ENCODE measurements around the gene CDH23.

CDH23 gene

DNA sequence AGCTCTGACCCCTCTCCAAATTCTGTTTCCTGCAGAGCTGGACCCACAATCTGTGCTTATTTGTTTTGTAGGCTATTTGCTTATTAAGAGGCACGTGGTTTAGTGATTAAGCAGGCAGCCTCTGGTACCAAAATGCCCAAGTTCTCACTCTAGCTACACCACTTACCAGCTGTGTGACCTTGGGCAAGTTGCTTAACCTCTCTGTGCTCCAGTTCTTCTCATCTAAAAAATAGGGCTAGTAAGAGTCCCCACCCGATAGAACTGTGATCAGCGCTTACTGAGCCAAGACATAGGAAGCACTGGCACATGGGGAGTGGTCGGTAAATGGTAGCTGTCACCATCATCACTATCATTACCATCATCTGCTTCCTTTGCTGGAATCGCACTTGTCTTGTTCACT, 302.0 kb downstream of the CDH23 start:
- Histone ChIP-seq H3K9me3 (ENCODE audit: insufficient read depth, low read length) (no peaks in the 10 kb centered on the region), H3K36me3 (ENCODE audit: insufficient read depth, insufficient read length, low read length) (no peaks in the 10 kb centered on the region), H3K9ac (ENCODE audit: insufficient read length, low read depth) (no peak overlapping the region), H3K4me3 (ENCODE audit: insufficient read length, low read depth) (no peak overlapping the region), H3K27me3 (ENCODE audit: insufficient read depth, insufficient read length) (no peaks in the 10 kb centered on the region), H3K4me1 (ENCODE audit: insufficient read depth, insufficient read length) (peaks cover 10% of the 10 kb centered on the region)
- no peak for DNase-seq (ENCODE audit: low read depth, low spot score)
- TF ChIP-seq YY1 (IDR thresholded peaks at IDR 0.05; ENCODE audit: insufficient read depth, insufficient read length) (no peak), SUZ12 (IDR thresholded peaks at IDR 0.05; ENCODE audit: extremely low read depth, insufficient read depth, insufficient read length) (no peak), ZNF274 (IDR thresholded peaks at IDR 0.05; ENCODE audit: low read depth, low read length) (no peak)

DNA sequence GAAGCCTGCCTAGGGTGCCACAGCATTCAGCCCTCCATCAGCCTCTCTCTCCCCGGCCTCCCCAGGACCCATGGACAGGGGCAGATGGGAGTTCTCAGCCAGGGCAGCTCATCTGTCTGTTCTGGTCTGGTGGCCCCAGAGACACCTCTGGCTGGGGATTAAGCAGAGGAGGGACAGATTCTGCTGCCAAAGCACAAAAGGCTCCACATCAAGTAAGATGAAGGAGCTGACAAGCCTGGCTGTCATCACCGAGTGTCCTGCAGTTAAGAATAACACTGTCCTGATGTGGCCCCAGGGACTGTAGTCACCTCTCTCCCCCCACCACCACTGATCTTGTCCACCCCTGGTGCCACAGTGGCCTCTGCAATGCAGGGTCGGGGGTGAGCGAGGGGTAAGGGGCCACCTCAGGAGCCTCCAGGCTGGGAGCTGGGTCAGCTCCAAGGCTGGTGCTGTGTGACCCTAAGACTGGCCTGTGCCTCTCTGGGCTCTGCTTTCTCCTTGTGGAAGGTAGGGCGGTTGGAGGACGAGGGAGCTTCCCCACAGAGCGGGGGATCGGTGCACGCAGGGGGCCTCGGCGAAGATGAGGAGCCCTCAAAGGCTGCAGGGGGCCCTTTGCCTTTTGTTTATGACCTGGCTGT, 304.1 kb downstream of the CDH23 start:
- Histone ChIP-seq H3K4me3 (ENCODE audit: insufficient read length, low read depth) (no peak overlapping the region), H3K9ac (ENCODE audit: insufficient read length, low read depth) (no peak overlapping the region), H3K9me3 (ENCODE audit: insufficient read depth, low read length) (no peaks in the 10 kb centered on the region), H3K27me3 (ENCODE audit: insufficient read depth, insufficient read length) (no peaks in the 10 kb centered on the region), H3K4me1 (ENCODE audit: insufficient read depth, insufficient read length) (peaks cover 10% of the 10 kb centered on the region), H3K36me3 (ENCODE audit: insufficient read depth, insufficient read length, low read length) (no peaks in the 10 kb centered on the region)
- TF ChIP-seq YY1 (IDR thresholded peaks at IDR 0.05; ENCODE audit: insufficient read depth, insufficient read length) (no peak), SUZ12 (IDR thresholded peaks at IDR 0.05; ENCODE audit: extremely low read depth, insufficient read depth, insufficient read length) (no peak)
- no peak for DNase-seq (ENCODE audit: low read depth, low spot score)

DNA sequence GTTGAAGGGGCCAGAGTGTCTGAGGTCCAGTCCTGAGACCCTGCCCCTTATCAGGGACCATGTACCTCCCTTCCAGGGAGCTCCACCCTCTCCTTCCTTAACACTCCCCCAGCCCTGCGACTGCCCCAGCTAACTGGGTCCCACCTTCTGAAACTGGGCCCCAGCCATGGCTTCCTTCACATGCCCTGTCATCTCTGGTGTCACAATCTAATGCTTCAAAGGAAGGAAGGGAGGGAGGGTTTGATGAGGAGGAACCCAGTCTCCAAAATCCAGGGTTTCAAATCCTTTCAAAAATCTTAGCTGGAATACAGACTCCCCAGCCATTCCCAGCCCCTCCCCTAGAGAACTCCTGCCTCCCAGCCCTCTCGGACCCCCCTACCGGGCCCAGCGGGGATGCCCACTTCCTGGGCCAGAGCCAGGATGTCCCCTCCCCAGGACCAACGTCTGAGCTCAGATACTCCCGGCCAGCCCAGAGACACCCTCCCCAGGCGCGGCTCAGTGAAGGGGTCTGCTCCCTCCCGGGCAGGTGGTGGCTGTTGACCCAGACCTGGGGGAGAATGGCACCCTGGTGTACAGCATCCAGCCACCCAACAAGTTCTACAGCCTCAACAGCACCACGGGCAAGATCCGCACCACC, 304.9 kb downstream of the CDH23 start:
- Histone ChIP-seq H3K4me1 (ENCODE audit: insufficient read depth, insufficient read length) (peaks cover 4% of the 10 kb centered on the region), H3K4me3 (ENCODE audit: insufficient read length, low read depth) (no peak overlapping the region), H3K27me3 (ENCODE audit: insufficient read depth, insufficient read length) (no peaks in the 10 kb centered on the region), H3K9ac (ENCODE audit: insufficient read length, low read depth) (no peak overlapping the region), H3K9me3 (ENCODE audit: insufficient read depth, low read length) (no peaks in the 10 kb centered on the region), H3K36me3 (ENCODE audit: insufficient read depth, insufficient read length, low read length) (no peaks in the 10 kb centered on the region)
- DNase-seq (ENCODE audit: low read depth, low spot score) = no peak
- TF ChIP-seq ZNF274 (IDR thresholded peaks at IDR 0.05; ENCODE audit: low read depth, low read length) = no peak
- no peak for TF ChIP-seq YY1 (IDR thresholded peaks at IDR 0.05; ENCODE audit: insufficient read depth, insufficient read length)
- no peak for TF ChIP-seq SUZ12 (IDR thresholded peaks at IDR 0.05; ENCODE audit: extremely low read depth, insufficient read depth, insufficient read length)

DNA sequence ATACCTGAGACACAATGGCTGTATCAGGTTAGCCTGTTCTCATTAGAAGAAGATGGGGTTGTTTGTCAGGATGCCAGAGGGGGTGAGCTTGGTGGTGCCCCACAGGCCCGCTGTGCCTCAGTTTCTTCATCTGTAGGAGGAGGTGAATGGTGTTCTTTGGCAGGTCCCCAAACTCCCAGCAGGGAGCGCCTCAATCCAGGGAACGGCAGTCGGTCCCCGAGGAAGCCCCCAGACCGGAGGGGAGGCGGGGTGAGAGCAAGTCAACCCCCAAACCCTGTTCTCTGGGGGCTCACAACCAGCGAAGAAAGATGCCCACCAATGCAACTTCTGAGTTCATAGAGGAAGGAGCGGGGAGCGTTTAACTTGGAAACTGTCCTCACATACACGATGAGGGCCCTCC, 306.9 kb downstream of the CDH23 start:
- Histone ChIP-seq H3K4me1 (ENCODE audit: insufficient read depth, insufficient read length) (peaks cover 6% of the 10 kb centered on the region), H3K9me3 (ENCODE audit: insufficient read depth, low read length) (no peaks in the 10 kb centered on the region), H3K36me3 (ENCODE audit: insufficient read depth, insufficient read length, low read length) (no peaks in the 10 kb centered on the region), H3K4me3 (ENCODE audit: insufficient read length, low read depth) (no peak overlapping the region), H3K9ac (ENCODE audit: insufficient read length, low read depth) (no peak overlapping the region), H3K27me3 (ENCODE audit: insufficient read depth, insufficient read length) (no peaks in the 10 kb centered on the region)
- no peak for DNase-seq (ENCODE audit: low read depth, low spot score)
- TF ChIP-seq ZNF274 (IDR thresholded peaks at IDR 0.05; ENCODE audit: low read depth, low read length) = no peak
- no peak for TF ChIP-seq YY1 (IDR thresholded peaks at IDR 0.05; ENCODE audit: insufficient read depth, insufficient read length)
- TF ChIP-seq SUZ12 (IDR thresholded peaks at IDR 0.05; ENCODE audit: extremely low read depth, insufficient read depth, insufficient read length) = no peak

DNA sequence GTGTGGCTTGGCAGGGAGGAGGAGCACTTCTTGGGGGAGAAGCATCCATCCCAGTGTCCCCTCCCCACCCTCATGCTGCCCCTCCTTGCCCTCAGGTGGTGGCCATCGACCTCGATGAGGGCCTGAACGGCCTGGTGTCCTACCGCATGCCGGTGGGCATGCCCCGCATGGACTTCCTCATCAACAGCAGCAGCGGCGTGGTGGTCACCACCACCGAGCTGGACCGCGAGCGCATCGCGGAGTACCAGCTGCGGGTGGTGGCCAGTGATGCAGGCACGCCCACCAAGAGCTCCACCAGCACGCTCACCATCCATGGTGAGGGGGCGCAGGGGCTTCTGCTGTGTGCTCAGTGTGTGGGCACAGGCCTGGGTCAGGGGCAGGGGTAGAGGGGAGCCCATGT, 308.1 kb downstream of the CDH23 start:
- TF ChIP-seq SUZ12 (IDR thresholded peaks at IDR 0.05; ENCODE audit: extremely low read depth, insufficient read depth, insufficient read length) = no peak
- no peak for TF ChIP-seq ZNF274 (IDR thresholded peaks at IDR 0.05; ENCODE audit: low read depth, low read length)
- TF ChIP-seq YY1 (IDR thresholded peaks at IDR 0.05; ENCODE audit: insufficient read depth, insufficient read length) = no peak
- no peak overlapping the region for H3K9ac ChIP-seq (ENCODE audit: insufficient read length, low read depth)
- H3K4me3 ChIP-seq (ENCODE audit: insufficient read length, low read depth) = no peak overlapping the region
- H3K4me1 ChIP-seq (ENCODE audit: insufficient read depth, insufficient read length) = peaks cover 9% of the 10 kb centered on the region
- H3K36me3 ChIP-seq (ENCODE audit: insufficient read depth, insufficient read length, low read length) = no peaks in the 10 kb centered on the region
- H3K27me3 ChIP-seq (ENCODE audit: insufficient read depth, insufficient read length) = peaks cover 6% of the 10 kb centered on the region
- no peaks in the 10 kb centered on the region for H3K9me3 ChIP-seq (ENCODE audit: insufficient read depth, low read length)
- no peak for DNase-seq (ENCODE audit: low read depth, low spot score)

DNA sequence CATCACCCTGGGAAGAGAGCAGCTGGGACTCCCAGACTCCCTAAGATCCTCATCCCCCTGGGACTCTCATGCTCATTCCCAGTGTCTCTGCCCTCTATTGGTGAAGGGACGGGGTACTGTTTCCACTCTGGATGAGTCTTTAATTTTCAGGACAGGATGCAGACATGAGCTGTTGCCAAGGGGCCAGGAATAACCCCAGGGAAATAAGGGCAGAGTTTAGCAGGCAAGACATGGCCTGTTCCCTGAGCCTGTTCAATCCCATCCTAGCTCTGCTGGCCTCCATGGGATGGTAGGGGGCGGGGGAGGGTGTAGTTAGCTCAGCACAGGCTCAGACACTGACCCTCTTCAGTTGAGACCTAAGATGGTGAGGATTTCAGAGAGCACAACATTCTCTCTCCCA, 308.9 kb downstream of the CDH23 start:
- Histone ChIP-seq H3K27me3 (ENCODE audit: insufficient read depth, insufficient read length) (peaks cover 6% of the 10 kb centered on the region), H3K36me3 (ENCODE audit: insufficient read depth, insufficient read length, low read length) (no peaks in the 10 kb centered on the region), H3K9me3 (ENCODE audit: insufficient read depth, low read length) (no peaks in the 10 kb centered on the region), H3K9ac (ENCODE audit: insufficient read length, low read depth) (no peak overlapping the region), H3K4me1 (ENCODE audit: insufficient read depth, insufficient read length) (peaks cover 9% of the 10 kb centered on the region), H3K4me3 (ENCODE audit: insufficient read length, low read depth) (no peak overlapping the region)
- TF ChIP-seq SUZ12 (IDR thresholded peaks at IDR 0.05; ENCODE audit: extremely low read depth, insufficient read depth, insufficient read length) (no peak), YY1 (IDR thresholded peaks at IDR 0.05; ENCODE audit: insufficient read depth, insufficient read length) (no peak), ZNF274 (IDR thresholded peaks at IDR 0.05; ENCODE audit: low read depth, low read length) (no peak)
- no peak for DNase-seq (ENCODE audit: low read depth, low spot score)

DNA sequence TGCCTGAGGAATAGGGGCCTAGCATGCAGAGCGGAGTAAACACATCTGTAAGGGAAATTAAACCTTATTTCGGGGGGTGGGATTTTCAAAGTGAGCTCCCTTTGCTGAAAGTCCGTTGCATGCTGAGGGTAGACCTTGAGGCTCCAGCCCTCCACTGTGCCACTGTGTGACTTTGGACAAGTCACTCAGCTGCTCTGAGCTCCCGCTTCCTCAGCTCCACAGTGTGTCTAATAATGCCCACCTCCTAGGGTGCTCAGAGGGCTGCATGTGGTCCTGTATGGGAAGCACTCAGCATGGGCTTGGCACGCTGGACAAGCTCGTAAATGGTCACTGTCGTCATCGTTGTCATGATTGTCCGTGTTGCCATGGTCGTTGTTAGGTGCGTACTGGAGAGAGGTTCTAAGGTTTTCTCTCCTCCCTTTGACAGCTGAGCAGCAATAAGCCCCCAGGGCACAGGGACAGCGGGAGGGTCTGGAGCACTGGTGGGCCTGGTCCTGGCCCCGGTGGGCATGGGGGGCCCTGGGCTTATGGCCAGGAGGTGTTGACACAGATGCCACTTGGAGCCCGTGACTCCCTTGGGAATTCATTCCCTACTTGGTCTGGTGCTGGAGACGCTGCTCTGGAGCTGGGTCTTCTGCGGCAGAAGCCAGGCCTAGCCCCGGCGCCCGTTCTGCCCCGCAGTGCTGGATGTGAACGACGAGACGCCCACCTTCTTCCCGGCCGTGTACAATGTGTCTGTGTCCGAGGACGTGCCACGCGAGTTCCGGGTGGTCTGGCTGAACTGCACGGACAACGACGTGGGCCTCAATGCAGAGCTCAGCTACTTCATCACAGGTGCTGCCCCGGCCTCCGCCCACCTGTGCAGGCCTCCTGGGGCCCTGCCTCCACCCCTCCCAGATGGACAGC, 309.7 kb downstream of the CDH23 start:
- TF ChIP-seq SUZ12 (IDR thresholded peaks at IDR 0.05; ENCODE audit: extremely low read depth, insufficient read depth, insufficient read length) = no peak
- TF ChIP-seq ZNF274 (IDR thresholded peaks at IDR 0.05; ENCODE audit: low read depth, low read length) = no peak
- TF ChIP-seq YY1 (IDR thresholded peaks at IDR 0.05; ENCODE audit: insufficient read depth, insufficient read length) = no peak
- Histone ChIP-seq H3K36me3 (ENCODE audit: insufficient read depth, insufficient read length, low read length) (no peaks in the 10 kb centered on the region), H3K4me3 (ENCODE audit: insufficient read length, low read depth) (no peak overlapping the region), H3K9me3 (ENCODE audit: insufficient read depth, low read length) (no peaks in the 10 kb centered on the region), H3K9ac (ENCODE audit: insufficient read length, low read depth) (no peak overlapping the region), H3K27me3 (ENCODE audit: insufficient read depth, insufficient read length) (peaks cover 6% of the 10 kb centered on the region), H3K4me1 (ENCODE audit: insufficient read depth, insufficient read length) (peaks cover 9% of the 10 kb centered on the region)
- no peak for DNase-seq (ENCODE audit: low read depth, low spot score)

Measured in NT2/D1 (cell line).